ENCODE data around the gene LMO7. TPM values are rescaled to one million over a fixed set of nuclear protein-coding genes. Genes with fewer than 3 reads are reported as not detected.

Gene LMO7
- total RNA-seq, 1 donor from 2014 or later = 125 TPM

GRCh38 chr13:75889427-75889826, 253.3 kb downstream of the LMO7 start:
- DNase-seq (ENCODE audit: low spot score) = no peak

DNA sequence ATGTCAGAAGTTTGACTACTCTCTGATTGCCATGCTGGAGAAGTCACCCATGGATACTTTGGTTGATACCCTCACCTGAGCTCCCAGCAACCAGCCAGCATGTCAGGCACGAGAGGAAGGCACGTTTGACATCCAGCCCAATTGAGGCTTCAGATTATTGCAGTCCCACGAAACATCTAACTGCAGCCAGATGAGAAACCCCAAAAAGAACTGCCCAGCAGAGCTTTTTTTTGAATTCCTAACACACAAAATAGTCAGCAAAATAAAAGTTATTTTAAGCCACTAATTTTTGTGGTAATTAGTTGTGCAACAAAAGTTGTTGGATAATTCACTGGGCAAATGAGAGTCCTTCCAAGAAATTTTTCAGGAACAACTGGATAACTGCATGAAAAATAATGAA, 259.0 kb downstream of the LMO7 start:
- DNase-seq (ENCODE audit: low spot score) = no peak

GRCh38 chr13:75896271-75896670, 260.1 kb downstream of the LMO7 start:
- DNase-seq (ENCODE audit: low spot score) = no peak

GRCh38 chr13:75897386-75897785, 261.3 kb downstream of the LMO7 start:
- no peak for DNase-seq (ENCODE audit: low spot score)

DNA sequence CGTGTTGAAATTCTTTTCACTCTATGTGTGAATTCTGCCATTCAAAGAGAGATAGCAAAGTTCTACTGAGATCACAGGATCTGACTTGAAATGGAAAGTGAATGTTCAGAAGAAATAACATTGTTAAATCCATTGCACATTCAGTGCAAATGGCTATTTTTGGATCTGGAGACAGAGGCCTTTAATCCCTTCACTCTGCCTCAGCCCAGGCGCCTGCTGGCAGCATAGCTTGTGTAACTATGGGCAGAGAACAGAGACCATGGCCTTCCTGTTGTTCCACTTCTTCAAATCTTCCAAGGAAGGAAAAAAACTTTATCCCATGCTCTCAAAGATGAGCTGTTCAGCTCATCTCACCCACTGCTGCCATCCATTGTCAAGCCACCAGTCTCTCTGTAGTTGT, 265.4 kb downstream of the LMO7 start:
- DNase-seq (ENCODE audit: low spot score) = peak; percentile 69

DNA sequence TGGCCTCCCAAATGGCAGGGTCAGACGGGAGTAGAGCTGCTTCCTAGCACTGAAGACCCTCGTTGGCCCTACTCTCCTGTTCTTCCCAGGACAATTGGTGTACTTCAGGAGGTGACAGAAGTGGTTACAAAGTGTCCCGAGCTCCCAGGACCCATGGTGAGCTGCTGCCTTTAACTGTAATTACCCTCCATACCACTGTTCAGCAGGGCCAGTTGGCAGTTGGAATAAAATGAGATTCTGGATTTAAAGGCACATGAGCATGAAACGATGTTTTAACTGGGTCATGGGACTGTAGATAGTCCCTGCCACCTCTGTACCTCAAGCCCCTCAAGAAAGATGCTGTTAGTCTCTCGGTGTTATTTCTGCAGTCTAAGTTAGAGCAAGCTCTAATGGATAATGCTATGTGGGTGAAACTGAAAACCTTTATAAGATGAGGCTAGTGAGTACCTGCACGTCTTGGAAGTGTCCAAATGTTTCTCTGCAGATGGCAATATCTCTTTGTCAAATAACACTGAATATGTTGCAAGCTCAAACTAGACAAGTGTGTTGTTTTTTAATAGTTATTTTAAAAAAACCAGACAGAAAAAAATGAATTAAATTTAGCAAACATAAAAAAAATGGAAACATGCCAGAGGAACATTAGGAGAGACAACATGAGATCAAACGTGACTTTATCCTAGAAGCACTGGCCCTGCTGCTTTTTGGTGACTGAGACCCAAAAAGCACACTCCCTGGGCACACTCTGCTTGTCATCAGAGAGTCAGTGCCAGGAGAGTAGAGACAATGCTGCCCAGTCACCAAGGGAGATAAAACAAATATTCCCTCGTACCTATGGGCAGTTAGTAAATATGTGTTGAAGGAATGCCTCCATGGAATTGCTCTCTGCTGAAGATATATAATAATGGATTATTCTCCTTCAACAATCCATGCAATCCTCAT, 266.3 kb downstream of the LMO7 start:
- no peak for DNase-seq (ENCODE audit: low spot score)

DNA sequence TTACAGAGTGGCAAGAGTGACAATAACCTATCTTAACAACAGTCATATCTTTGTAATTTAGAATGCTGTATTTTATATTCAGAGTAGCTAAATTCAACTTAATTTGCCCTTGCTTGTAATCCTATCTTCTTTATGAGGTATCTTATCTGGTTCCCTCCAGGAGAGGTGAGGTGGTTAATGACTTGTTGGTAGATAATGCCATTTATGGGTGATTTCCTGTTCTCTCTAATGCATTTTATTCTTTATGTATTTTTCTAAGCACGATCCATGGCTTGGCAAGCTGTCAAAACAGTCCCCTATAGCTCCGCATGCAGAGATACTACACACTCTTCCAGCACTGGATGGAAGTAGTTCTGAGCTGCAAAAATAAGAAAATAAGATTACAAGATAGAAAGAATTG, 267.9 kb downstream of the LMO7 start:
- DNase-seq (ENCODE audit: low spot score) = no peak

DNA sequence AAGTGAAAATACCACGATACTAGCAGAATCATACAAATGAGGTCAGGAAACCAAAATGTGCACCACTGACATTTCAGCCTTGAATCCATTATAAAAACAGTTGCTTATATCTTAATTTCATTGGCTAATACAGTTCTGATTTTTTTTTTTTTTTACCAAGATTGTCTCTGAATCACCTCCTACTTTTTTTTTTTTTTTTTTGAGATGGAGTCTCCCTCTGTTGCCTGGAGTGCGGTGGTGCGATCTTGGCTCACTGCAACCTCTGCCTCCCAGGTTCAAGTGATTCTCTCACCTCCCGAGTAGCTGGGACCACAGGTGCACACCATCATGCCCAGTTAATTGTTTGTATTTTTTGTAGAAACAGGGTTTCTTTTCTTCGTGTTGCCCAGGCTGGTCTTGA, 270.2 kb downstream of the LMO7 start:
- no peak for DNase-seq (ENCODE audit: low spot score)

DNA sequence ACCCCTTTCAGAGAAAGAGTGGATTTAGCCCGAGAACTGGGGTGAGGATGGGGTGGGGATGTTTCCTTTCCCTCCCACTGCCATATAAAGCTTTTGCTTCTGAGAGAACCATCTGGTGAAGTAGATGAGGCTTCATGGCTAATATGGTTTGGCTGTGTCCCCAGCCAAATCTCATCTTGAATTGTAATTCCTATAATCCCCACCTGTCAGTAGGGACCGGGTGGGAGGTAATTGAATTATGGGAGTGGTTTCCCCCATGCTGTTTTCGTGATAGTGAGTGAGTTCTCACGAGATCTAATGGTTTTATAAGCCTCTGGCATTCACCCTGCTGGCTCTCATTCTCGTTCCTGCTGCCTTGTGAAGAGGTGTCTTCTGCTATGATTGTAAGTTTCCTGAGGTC, 270.9 kb downstream of the LMO7 start:
- DNase-seq (ENCODE audit: low spot score) = no peak

DNA sequence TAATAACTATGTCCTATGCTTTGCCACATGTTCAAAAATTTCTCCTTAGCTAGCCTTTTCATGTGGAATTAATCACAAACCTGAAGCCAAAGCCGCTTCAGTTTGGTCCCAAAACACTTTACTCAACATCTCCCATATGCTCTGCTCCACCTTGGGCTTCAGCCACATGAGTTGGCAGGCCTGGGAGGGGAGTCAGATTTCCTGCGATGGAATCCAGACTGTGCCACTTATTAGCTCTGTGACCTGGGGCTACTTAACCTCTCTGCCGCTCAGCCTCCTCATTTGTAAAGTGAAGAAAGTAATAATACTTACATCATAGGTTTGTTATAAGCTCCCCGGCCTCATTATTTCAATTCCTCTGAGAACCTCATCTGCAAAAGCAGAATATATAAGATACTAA, 272.0 kb downstream of the LMO7 start:
- peak; percentile 28 for DNase-seq (ENCODE audit: low spot score)

Other genes with a start within 250 kb of the LMO7 start
- gene TBC1D4, start 154.2 kb upstream of the LMO7 start, total RNA-seq (ENCODE audit: insufficient read depth, low replicate concordance) = 42.9 TPM
- gene COMMD6, start 98.5 kb upstream of the LMO7 start, total RNA-seq (ENCODE audit: insufficient read depth, low replicate concordance) = 157 TPM
- gene UCHL3, start 86.5 kb upstream of the LMO7 start, total RNA-seq (ENCODE audit: insufficient read depth, low replicate concordance) = 19.7 TPM

Measured in umbilical cord (tissue), 2 donors.